Stimulated activated CD8-positive, alpha-beta memory T cell treated with anti-CD3 and anti-CD28 coated beads, Interleukin-15, amount 100 ng/mL, for 1 hour (primary cell): ENCODE measurements around the gene B3GALT6.

ENCODE experiments used
- DNase-seq: peaks from one replicate; pipeline ENCODE4 v3.0.0-alpha.2; 2020; ENCODE audit warnings: low read depth

The B3GALT6 gene

DNA sequence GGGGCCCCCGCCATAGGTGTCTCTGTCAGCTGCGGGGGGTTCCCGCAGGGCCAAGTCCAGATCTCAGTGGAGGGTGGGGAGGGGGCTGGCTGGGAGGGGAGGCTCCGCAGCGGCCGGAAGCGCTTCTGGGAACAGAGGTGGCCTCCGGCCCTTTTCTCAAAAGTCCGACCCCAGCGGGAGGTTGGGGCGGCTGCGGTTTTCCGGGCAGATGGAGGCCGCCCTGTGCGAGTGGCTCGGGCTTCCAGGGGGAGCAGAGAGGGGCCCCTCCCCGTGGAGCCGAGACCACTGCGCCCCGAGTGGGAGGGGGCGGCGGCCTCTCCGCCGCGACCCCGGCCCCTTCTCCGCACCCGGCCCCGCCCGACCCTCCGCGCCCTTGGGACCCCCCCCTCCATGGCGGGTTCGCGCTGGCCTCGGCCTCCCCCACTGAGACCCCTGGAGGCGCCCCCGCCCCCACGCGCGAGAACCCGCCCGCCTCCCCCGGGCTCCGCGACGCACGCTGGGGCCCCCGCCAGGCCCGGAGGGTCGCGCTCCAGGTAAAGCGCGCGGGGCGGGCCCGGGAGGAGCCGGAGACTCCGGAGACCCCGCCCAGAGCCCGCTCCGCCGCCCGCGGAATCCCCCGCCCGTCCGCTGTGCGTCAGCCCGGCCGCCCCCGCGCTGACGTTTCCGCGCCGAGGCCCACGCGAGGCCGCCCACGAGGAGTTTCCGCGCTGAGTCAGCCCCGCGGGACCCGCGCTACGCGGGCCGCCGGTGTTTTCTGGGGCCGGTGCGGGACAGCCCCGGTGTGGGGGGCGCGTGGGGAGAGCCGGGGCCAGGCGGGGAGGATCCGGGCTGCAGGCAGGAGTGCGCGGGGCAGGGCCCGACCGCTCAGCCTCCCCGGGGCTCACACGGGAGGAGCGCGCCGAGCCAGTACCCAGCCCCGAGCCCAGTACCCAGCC lies 30.9 kb upstream of the B3GALT6 start:
- peak; percentile 71 for DNase-seq

DNA sequence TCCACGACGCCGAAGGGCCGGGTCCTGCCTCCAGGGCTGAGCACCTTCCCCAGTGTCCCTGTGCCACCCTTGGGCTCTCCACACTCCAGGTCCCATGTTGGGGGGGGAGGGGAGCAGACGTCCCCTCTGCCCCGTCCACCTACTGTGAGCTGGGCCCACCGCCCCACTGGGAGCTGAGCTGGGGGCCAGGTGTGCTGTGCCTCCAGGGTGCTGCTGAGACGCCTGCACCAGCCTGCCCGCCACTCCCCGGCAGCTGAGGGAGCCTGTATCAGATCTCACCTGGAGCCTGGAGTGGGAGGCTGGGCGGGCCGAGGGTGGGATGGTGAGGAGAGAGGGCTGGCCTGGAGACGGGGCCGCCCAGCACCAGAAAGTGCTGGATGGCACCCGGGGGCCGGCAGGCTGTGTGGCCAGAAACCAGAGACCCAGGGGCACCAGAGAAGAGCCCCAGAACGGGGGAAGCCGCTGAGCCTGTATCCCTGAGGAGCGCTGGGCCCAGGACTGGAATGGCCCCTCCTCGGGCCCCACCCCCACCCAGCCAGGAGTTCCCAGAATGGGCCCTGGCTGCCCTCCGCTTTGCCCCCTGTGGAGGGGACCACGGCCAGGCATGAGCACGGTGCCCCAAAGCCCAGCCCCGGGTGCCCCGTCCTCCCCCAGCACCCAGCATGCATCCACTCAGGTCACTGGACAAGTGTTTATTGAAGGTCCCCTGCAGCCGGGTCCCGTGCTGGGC lies 29.0 kb upstream of the B3GALT6 start:
- no peak for DNase-seq

GRCh38 chr1:1203561-1204424 lies 28.2 kb upstream of the B3GALT6 start:
- DNase-seq: no peak

GRCh38 chr1:1204425-1204920 lies 27.6 kb upstream of the B3GALT6 start:
- DNase-seq: no peak

GRCh38 chr1:1204998-1205768 lies 26.9 kb upstream of the B3GALT6 start:
- no peak for DNase-seq

GRCh38 chr1:1205769-1206375 lies 26.2 kb upstream of the B3GALT6 start:
- no peak for DNase-seq

- no peak for DNase-seq
Observed at GRCh38 chr1:1206376-1206965, 25.6 kb upstream of the B3GALT6 start, which contains the start of gene TNFRSF18. TSS of gene TNFRSF18 (minus strand) at chr1:1206592. CDS start at chr1:1206571, 21 bp downstream.

DNA sequence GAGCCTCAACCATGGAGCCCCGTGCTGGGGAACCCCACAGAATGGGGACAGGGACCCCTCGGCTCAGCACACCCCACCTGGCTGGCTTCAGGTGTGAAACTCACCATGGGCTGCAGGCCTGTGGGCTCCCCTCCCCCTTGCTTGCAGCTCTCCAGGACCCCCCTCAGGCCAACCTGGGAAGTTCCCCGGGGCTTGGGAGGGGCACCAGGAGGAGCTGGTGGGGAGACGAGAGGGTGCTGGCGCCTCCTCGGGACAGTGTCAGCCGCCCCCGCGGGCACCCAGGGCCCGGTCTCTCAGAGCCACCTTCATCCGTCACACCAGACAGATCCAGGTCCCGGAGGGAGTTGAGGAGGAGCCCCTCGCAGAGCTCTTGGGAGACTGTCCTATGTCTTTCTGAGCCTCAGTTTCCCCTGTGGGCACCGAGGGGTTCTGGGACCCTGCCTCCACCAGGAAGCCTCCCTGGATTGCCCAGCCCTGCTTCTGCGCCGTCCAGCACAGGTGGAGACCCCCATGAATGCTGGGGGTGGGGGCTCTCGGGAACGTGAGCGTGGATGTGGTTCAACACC lies 25.0 kb upstream of the B3GALT6 start:
- DNase-seq: no peak

DNA sequence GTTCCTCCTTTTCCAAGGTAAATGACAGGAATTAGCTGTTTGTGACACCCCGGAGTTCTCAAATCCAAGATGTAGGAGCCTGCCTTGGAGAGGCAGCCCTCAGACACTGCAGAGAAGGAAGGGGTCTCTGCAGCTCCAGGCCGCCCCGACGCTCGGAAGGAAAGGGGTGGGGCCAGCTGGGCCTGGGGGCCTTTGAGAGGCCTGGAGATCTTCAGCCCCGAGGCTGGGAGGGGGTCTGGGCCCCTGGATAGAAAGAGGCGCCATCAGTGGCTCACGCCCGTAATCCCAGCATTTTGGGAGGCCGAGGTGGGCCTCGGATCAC lies 24.5 kb upstream of the B3GALT6 start:
- no peak for DNase-seq

- no peak for DNase-seq
Observed at GRCh38 chr1:1208713-1209433, 23.2 kb upstream of the B3GALT6 start.

- DNase-seq: no peak
Observed at GRCh38 chr1:1210726-1211540, 21.1 kb upstream of the B3GALT6 start.

DNA sequence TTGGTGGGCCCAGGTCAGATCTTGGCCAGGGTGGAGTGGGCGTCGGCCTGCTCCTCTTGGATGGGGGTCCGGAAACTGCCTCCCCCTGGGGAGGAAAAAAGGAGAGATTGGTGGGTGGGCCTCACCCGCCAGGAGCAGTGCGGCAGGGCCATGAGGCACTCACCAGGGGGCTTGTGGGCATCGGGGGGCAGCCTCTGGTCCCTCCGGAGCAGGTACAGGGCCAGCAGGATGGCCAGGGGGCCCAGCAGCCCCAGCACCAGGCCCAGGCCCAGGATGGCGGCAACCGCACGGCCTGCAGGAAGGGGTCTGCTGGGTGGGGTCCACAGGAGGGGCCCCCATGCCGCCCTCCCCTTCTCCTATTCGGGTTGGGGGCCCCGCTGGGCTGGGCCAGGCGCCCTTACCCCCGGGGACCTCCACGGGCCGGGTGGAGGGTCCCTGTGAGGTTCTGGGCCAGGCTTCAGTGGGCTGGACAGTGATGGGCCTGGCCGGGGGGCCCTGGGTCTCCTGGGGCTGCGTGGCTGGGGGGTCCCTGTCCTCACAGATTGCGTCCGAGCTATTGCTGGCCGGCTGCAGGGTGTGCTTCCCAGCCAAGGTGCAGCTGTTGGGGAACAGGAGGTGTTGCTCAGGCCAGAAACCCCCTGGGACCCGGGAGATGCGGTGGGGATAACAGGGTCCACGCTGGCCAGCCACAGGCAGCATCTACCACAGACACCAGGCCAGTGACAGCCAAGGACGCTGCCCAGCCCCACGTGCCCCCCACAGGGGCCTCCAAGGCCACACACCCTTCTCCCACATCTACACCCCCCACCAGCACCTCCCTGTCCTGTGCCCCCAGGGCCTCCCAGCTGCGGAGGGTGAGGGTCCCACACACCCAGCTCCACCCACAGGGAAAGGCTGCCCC lies 20.2 kb upstream of the B3GALT6 start:
- no peak for DNase-seq

DNA sequence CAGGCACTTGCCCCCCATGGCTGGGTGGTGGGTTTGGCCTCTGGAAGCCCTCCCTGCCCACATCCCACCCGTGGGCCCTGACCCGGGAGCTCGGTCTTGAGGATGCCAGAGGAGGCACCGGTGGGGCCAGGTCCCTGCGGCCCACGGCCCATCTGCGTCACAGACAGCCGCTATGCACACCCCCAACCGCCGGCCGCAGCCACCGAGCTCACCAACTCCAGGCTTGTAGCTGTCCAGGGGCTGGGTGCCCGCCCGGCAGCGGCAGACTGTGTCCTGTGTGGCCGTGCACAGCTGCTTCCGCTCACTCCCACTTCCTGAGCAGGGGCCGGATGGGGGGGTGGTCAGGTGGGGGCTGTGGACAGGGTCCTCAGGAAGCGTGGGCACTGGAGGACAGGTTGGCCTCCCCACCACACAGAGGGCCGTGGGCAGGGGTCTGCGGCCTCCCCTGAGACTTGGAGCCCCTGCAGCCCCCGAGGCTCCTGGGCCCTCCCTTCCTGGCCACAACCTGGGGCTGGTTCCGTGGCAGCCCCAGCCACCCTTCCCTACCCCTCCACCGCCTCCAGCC lies 19.2 kb upstream of the B3GALT6 start:
- no peak for DNase-seq

DNA sequence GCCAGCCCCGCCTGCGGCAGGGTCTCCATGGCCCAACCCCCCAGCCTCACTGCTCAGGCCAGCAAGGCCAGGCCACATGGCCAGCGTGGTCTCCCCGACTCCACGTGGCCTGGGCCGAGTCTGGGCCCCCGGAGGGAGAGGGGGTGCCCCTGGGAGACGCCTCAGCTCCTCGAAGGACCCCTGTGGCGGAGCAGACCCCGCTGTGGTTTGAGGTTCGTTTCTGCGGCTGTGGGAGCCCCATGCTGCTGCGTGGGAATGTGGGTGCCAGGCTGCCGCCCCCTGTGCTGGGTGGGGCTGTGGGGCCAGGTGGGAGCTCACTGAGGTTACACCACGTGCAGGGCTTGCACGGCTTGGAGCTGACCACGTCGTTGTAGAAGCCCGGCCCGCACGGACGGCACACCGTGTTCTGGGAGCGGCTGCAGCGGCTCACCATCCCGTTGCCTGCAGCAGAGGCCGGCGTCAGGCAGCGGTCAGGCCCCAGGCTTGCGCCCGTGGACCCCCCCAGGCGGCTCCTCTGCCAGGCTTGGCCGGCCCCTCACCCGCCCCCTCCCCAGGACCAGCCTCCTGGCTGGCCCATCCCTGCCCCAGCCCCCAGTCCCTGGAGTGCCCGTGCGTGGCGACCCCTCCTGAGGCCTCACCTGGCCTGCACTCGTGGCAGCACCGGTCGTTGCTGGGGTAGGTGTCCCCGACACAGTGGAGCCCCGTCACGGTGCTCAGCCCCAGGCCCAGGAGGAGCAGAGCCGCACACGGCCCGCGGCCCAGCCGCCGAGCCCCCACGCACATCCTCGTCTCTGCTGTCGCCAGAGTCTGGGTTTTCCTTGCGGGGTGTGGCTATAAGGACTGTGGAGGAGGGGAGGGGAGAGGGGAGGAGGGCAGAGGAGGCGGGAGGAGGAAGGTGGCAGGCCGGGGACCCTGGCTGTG lies 18.4 kb upstream of the B3GALT6 start, which contains the start of gene TNFRSF4:
TNFRSF4 (minus strand) TSS at position 809 of the 921 bp plus-strand sequence; CDS start at position 783, 26 bp downstream.
- no peak for DNase-seq

- no peak for DNase-seq
Observed at GRCh38 chr1:1215080-1215676, 16.9 kb upstream of the B3GALT6 start.
